Thyroid gland (tissue), 4 donors: ENCODE results near the gene KIAA1671. TPM values are rescaled to one million over a fixed set of nuclear protein-coding genes. Genes with fewer than 3 reads are reported as not detected.

ENCODE experiments used
- DNase-seq, 2 donors: peaks; one replicate each; pipeline ENCODE4 v3.0.0-alpha.2; 2019
- H3K27ac ChIP-seq, 3 donors: fragments of 200-600 bp; sonication (generic); 1 replicate in 2 of 3; 2 replicates in 1 of 3; pipeline ENCODE4 v1.5.1; 2016 to 2019; ENCODE audit warnings: mild to moderate bottlenecking in 1 of 3, moderate library complexity in 1 of 3
- H3K27me3 ChIP-seq: fragments of 200-600 bp; sonication (generic); one replicate; pipeline ENCODE4 v1.5.1; 2019
- H3K36me3 ChIP-seq, 2 donors: fragments of 200-600 bp; sonication (generic); one replicate each; pipeline ENCODE4 v1.5.1; 2016 to 2019
- H3K4me1 ChIP-seq, 2 donors: fragments of 200-600 bp; sonication (generic); one replicate each; pipeline ENCODE4 v1.5.1; 2017 to 2019
- H3K4me3 ChIP-seq, 3 donors: fragments of 200-600 bp; sonication (generic); replicated peaks in 1 of 3; 1 replicate in 2 of 3; 2 replicates in 1 of 3; pipeline ENCODE4 v1.5.1; 2016; ENCODE audit warnings: mild to moderate bottlenecking in 1 of 3
- H3K9me3 ChIP-seq: fragments of 200-600 bp; sonication (generic); one replicate; pipeline ENCODE4 v1.5.1; 2017
- CTCF ChIP-seq, 6 experiments: fragments of 200-600 bp in 3 of 6; fragments of 450-650 bp in 3 of 6; sonication (generic) in 3 of 6; IDR thresholded peaks; one replicate each; pipeline ENCODE4 v1.5.1; 2016 to 2019; ENCODE audit warnings: antibody characterized with exemption in 6 of 6, mild to moderate bottlenecking in 2 of 6, inconsistent platforms in 1 of 6, moderate library complexity in 1 of 6
- POLR2A ChIP-seq, 2 donors: fragments of 450-650 bp; IDR thresholded peaks; one replicate each; pipeline ENCODE4 v1.6.1; 2017; ENCODE audit warnings: antibody characterized with exemption in 2 of 2, mild to moderate bottlenecking in 2 of 2, moderate library complexity in 1 of 2
- WGBS, 2 donors: methylation state at CpG; one replicate each; pipeline ENCODE4 v1.1.5; 2017; 5-methylcytosine and 5-hydroxymethylcytosine counted together
- intact Hi-C: fragments of 100-400 bp; cut with DNase I; formaldehyde crosslinking; loops from one replicate; pipeline ENCODE4 v1.15.1; 2023
- total RNA-seq, 4 donors: library from RNA; depleted of rRNA; stranded (reverse); fragments of >200 nt; gene quantifications; one replicate each; pipeline ENCODE4 v1.2.3, GENCODE V29; 2016

The KIAA1671 gene
- total RNA-seq, 4 donors from 2014 or later = 63.2 to 111 (median 79.7) TPM

GRCh38 chr22:25096638-25097405, 144.3 kb downstream of the KIAA1671 start:
- no peak overlapping the region for H3K4me3 ChIP-seq
- no peaks in the 10 kb centered on the region for H3K27me3 ChIP-seq
- TF ChIP-seq POLR2A (IDR thresholded peaks at IDR 0.05) = no peak
- TF ChIP-seq CTCF (IDR thresholded peaks at IDR 0.05) = no peak
- intact Hi-C loops = no loop called here
- peaks cover 16 to 39% of the 10 kb centered on the region in 2 donors for H3K4me1 ChIP-seq
- H3K36me3 ChIP-seq = no peaks in the 10 kb centered on the region
- WGBS, 2 donors = 88 to 90% methylated on average over 17 of the region's 17 CpGs
- H3K9me3 ChIP-seq = no peaks in the 10 kb centered on the region
- H3K27ac ChIP-seq = no peak overlapping the region
- DNase-seq = no peak

- intact Hi-C loops = no loop called here
- no peaks in the 10 kb centered on the region for H3K9me3 ChIP-seq
- peaks cover 8 to 26% of the 10 kb centered on the region in 2 donors for H3K4me1 ChIP-seq
- DNase-seq = no peak
- H3K4me3 ChIP-seq = no peak overlapping the region
- no peaks in the 10 kb centered on the region for H3K27me3 ChIP-seq
- H3K27ac ChIP-seq = no peak overlapping the region
- TF ChIP-seq CTCF (IDR thresholded peaks at IDR 0.05) = no peak
- TF ChIP-seq POLR2A (IDR thresholded peaks at IDR 0.05) = no peak
- 95 to 96% methylated on average over 9 of the region's 9 CpGs for WGBS, 2 donors
- no peaks in the 10 kb centered on the region for H3K36me3 ChIP-seq
These were observed 146.0 kb downstream of the KIAA1671 start for GRCh38 chr22:25098445-25099081.

GRCh38 chr22:25099202-25099601, 146.7 kb downstream of the KIAA1671 start:
- intact Hi-C loops = no loop called here
- WGBS, 2 donors = 84 to 86% methylated on average over 4 of the region's 4 CpGs
- TF ChIP-seq CTCF (IDR thresholded peaks at IDR 0.05) (no peak), POLR2A (IDR thresholded peaks at IDR 0.05) (no peak)
- no peaks in the 10 kb centered on the region for H3K27me3 ChIP-seq
- H3K27ac ChIP-seq = no peak overlapping the region
- H3K4me3 ChIP-seq = no peak overlapping the region
- H3K4me1 ChIP-seq = peaks cover 8 to 22% of the 10 kb centered on the region in 2 donors
- DNase-seq = no peak
- H3K36me3 ChIP-seq = no peaks in the 10 kb centered on the region
- H3K9me3 ChIP-seq = no peaks in the 10 kb centered on the region

- peaks cover 8 to 14% of the 10 kb centered on the region in 2 donors for H3K4me1 ChIP-seq
- H3K27ac ChIP-seq = peak overlapping the region in 2 of 3 donors; percentile 24 to 54
- WGBS, 2 donors = 92 to 100% methylated on average over 3 to 4 of the region's 4 CpGs
These were observed 147.9 kb downstream of the KIAA1671 start for GRCh38 chr22:25100402-25100801.

More at GRCh38 chr22:25100402-25100801, 147.9 kb downstream of the KIAA1671 start:
- intact Hi-C loops = no loop called here
- Histone ChIP-seq H3K27me3 (no peaks in the 10 kb centered on the region), H3K36me3 (no peaks in the 10 kb centered on the region), H3K4me3 (no peak overlapping the region), H3K9me3 (no peaks in the 10 kb centered on the region)
- no peak for DNase-seq
- no peak for TF ChIP-seq CTCF (IDR thresholded peaks at IDR 0.05)
- no peak for TF ChIP-seq POLR2A (IDR thresholded peaks at IDR 0.05)
